Neural cell (in vitro differentiated cells): ENCODE measurements around the gene PLIN4. TPM values are rescaled to one million over a fixed set of nuclear protein-coding genes. Genes with fewer than 3 reads are reported as not detected.
"Not testable (repeated sequence)": the region's sequence is repeated elsewhere in the genome, so short reads cannot be mapped to it uniquely, and the experiment has no call there.

Experiments used
- H2AFZ ChIP-seq: fragments of 200-600, 300-800 bp; sonication (generic), shearing (Covaris generic); 2 replicates; pipeline ENCODE4 v1.6.0; 2014; ENCODE audit warnings: low read depth, mild to moderate bottlenecking, antibody characterized with exemption, low read length, moderate library complexity
- H3F3A ChIP-seq: fragments of 200-600 bp; shearing (Covaris generic); 2 replicates; pipeline ENCODE4 v1.6.1; 2016; ENCODE audit warnings: mild to moderate bottlenecking, moderate library complexity, mixed read lengths, antibody characterized with exemption, low read length; ENCODE audit not compliant: insufficient read depth, poor library complexity, severe bottlenecking
- H3K27ac ChIP-seq: fragments of 200-600, 300-800 bp; sonication (generic), shearing (Covaris generic); 2 replicates; pipeline ENCODE4 v1.5.1; 2014; ENCODE audit warnings: mild to moderate bottlenecking, low read length, moderate library complexity
- H3K27me3 ChIP-seq: fragments of 300-800, 200-600 bp; sonication (generic), shearing (Covaris generic); 2 replicates; pipeline ENCODE4 v1.6.0; 2014; ENCODE audit warnings: mild to moderate bottlenecking, low read depth, low read length, moderate library complexity; ENCODE audit not compliant: insufficient read depth
- H3K36me3 ChIP-seq: fragments of 300-800, 200-600 bp; sonication (generic), shearing (Covaris generic); 2 replicates; pipeline ENCODE4 v1.5.1; 2014; ENCODE audit warnings: mild to moderate bottlenecking, antibody characterized with exemption, low read length, moderate library complexity; ENCODE audit not compliant: insufficient read depth
- H3K4me2 ChIP-seq: fragments of 300-800, 200-600 bp; sonication (generic), shearing (Covaris generic); 2 replicates; pipeline ENCODE4 v1.6.0; 2014; ENCODE audit warnings: mild to moderate bottlenecking, low read length
- H3K4me3 ChIP-seq: fragments of 300-800, 200-600 bp; sonication (generic), shearing (Covaris generic); 2 replicates; pipeline ENCODE4 v1.5.1; 2014; ENCODE audit warnings: mild to moderate bottlenecking, low read length, moderate library complexity
- H3K79me2 ChIP-seq: fragments of 200-600 bp; shearing (Covaris generic); replicated peaks from 2 replicates; pipeline ENCODE4 v1.6.0; 2014; ENCODE audit warnings: mild to moderate bottlenecking, low read length, moderate library complexity; ENCODE audit not compliant: insufficient read depth
- H3K9ac ChIP-seq: fragments of 300-800, 200-600 bp; sonication (generic), shearing (Covaris generic); 2 replicates; pipeline ENCODE4 v1.6.1; 2016; ENCODE audit warnings: mild to moderate bottlenecking, low read length, mixed read lengths
- H3K9me2 ChIP-seq: fragments of 200-600 bp; shearing (Covaris generic); 2 replicates; pipeline ENCODE4 v1.6.1; 2016; ENCODE audit warnings: mild to moderate bottlenecking, low read length, mixed read lengths; ENCODE audit not compliant: insufficient read depth
- H3K9me3 ChIP-seq: fragments of 200-600, 300-800 bp; sonication (generic), shearing (Covaris generic); 2 replicates; pipeline ENCODE4 v1.6.1; 2016; ENCODE audit warnings: mild to moderate bottlenecking, mixed run types, low read length, moderate library complexity, mixed read lengths
- H4K20me1 ChIP-seq: fragments of 200-600 bp; shearing (Covaris generic); 2 replicates; pipeline ENCODE4 v1.6.1; 2016; ENCODE audit warnings: mild to moderate bottlenecking, mixed run types; ENCODE audit not compliant: insufficient read depth
- CTCF ChIP-seq: fragments of 450-650 bp; IDR thresholded peaks from 2 replicates; pipeline ENCODE4 v1.5.1; 2014; ENCODE audit warnings: antibody characterized with exemption, mild to moderate bottlenecking, moderate library complexity; ENCODE audit not compliant: poor library complexity, severe bottlenecking
- EP300 ChIP-seq: fragments of 450-650 bp; conservative IDR thresholded peaks from 2 replicates; pipeline ENCODE4 v1.6.1; 2014; ENCODE audit warnings: antibody characterized with exemption, mild to moderate bottlenecking, moderate library complexity; ENCODE audit not compliant: poor library complexity, severe bottlenecking
- EZH2 ChIP-seq: fragments of 200-600, 300-800 bp; shearing (Covaris generic), sonication (generic); IDR thresholded peaks from 2 replicates; pipeline ENCODE4 v1.6.1; 2014; ENCODE audit warnings: antibody characterized with exemption, low read length, borderline replicate concordance, mild to moderate bottlenecking; ENCODE audit not compliant: insufficient read depth, poor library complexity, severe bottlenecking
- MXI1 ChIP-seq: fragments of 450-650 bp; conservative IDR thresholded peaks from 2 replicates; pipeline ENCODE4 v1.6.1; 2014; ENCODE audit warnings: antibody characterized with exemption, mild to moderate bottlenecking; ENCODE audit not compliant: poor library complexity, severe bottlenecking
- POLR2AphosphoS5 ChIP-seq: IDR thresholded peaks from 2 replicates; pipeline ENCODE4 v1.6.1; 2012
- RAD21 ChIP-seq: fragments of 450-650 bp; conservative IDR thresholded peaks from 2 replicates; pipeline ENCODE4 v1.6.1; 2014; ENCODE audit warnings: antibody characterized with exemption, mild to moderate bottlenecking, moderate library complexity
- REST ChIP-seq: IDR thresholded peaks from 2 replicates; pipeline ENCODE4 v1.6.1; 2012; ENCODE audit warnings: borderline replicate concordance
- SMC3 ChIP-seq: fragments of 450-650 bp; conservative IDR thresholded peaks from 2 replicates; pipeline ENCODE4 v1.6.1; 2014; ENCODE audit warnings: antibody characterized with exemption, mild to moderate bottlenecking, moderate library complexity; ENCODE audit not compliant: poor library complexity
- TAF1 ChIP-seq: IDR thresholded peaks from 2 replicates; pipeline ENCODE4 v1.6.1; 2012; ENCODE audit warnings: low read depth
- polyA plus RNA-seq: library from polyadenylated mRNA; depleted of rRNA; stranded (reverse); fragments of >200 nt; gene quantifications from 2 replicates; pipeline ENCODE4 v1.2.3, GENCODE V29; 2014

The PLIN4 gene
- polyA plus RNA-seq, 1 donor from 2014 or later: not detected

- no peaks in the 10 kb centered on the region for H3K9me2 ChIP-seq
- no peaks in the 10 kb centered on the region for H3K9me3 ChIP-seq
- H3K79me2 ChIP-seq: no peaks in the 10 kb centered on the region
- H3K27ac ChIP-seq: no peak overlapping the region
- H3F3A ChIP-seq: no peaks in the 10 kb centered on the region
- no peaks in the 10 kb centered on the region for H3K27me3 ChIP-seq
- H3K4me3 ChIP-seq: no peak overlapping the region
- no peak overlapping the region for H2AFZ ChIP-seq
- H3K9ac ChIP-seq: no peak overlapping the region
- no peak overlapping the region for H3K4me2 ChIP-seq
- no peaks in the 10 kb centered on the region for H3K36me3 ChIP-seq
- no peak for TF ChIP-seq MXI1
- no peak for TF ChIP-seq RAD21
- TF ChIP-seq REST: no peak
- TF ChIP-seq SMC3: no peak
- TF ChIP-seq EZH2: no peak
- no peak for TF ChIP-seq CTCF
- TF ChIP-seq TAF1: no peak
- TF ChIP-seq POLR2AphosphoS5: no peak
- no peak for TF ChIP-seq EP300
- no peaks in the 10 kb centered on the region for H4K20me1 ChIP-seq
Observed at GRCh38 chr19:4529924-4530522, 11.7 kb upstream of the PLIN4 start.

GRCh38 chr19:4528843-4529242 is 10.6 kb upstream of the PLIN4 start:
- Histone ChIP-seq H2AFZ (no peak overlapping the region), H3K4me2 (no peak overlapping the region), H3K9ac (no peak overlapping the region), H3K9me3 (no peaks in the 10 kb centered on the region), H3K27me3 (no peaks in the 10 kb centered on the region), H3K36me3 (no peaks in the 10 kb centered on the region), H3K9me2 (no peaks in the 10 kb centered on the region), H3F3A (no peaks in the 10 kb centered on the region), H4K20me1 (no peaks in the 10 kb centered on the region), H3K27ac (no peak overlapping the region), H3K79me2 (no peaks in the 10 kb centered on the region), H3K4me3 (no peak overlapping the region)
- TF ChIP-seq SMC3: no peak
- no peak for TF ChIP-seq RAD21
- TF ChIP-seq REST: no peak
- no peak for TF ChIP-seq TAF1
- TF ChIP-seq CTCF: no peak
- no peak for TF ChIP-seq EP300
- no peak for TF ChIP-seq EZH2
- no peak for TF ChIP-seq POLR2AphosphoS5
- TF ChIP-seq MXI1: no peak

- H3K27me3 ChIP-seq, H2AFZ ChIP-seq, H3K9ac ChIP-seq, H3K79me2 ChIP-seq, H4K20me1 ChIP-seq, H3K27ac ChIP-seq, H3K9me3 ChIP-seq, H3F3A ChIP-seq, H3K9me2 ChIP-seq, H3K4me2 ChIP-seq, H3K36me3 ChIP-seq, H3K4me3 ChIP-seq: not testable (repeated sequence)
Observed at GRCh38 chr19:4527377-4527776, 9.1 kb upstream of the PLIN4 start.
